Glomerular visceral epithelial cell (primary cell): Measurements from ENCODE around the gene RUNX1.

Experiments used
- DNase-seq: peaks from one replicate; pipeline ENCODE4 v3.0.0-alpha.2; 2016; ENCODE audit errors: extremely low spot score

RUNX1 gene

DNA sequence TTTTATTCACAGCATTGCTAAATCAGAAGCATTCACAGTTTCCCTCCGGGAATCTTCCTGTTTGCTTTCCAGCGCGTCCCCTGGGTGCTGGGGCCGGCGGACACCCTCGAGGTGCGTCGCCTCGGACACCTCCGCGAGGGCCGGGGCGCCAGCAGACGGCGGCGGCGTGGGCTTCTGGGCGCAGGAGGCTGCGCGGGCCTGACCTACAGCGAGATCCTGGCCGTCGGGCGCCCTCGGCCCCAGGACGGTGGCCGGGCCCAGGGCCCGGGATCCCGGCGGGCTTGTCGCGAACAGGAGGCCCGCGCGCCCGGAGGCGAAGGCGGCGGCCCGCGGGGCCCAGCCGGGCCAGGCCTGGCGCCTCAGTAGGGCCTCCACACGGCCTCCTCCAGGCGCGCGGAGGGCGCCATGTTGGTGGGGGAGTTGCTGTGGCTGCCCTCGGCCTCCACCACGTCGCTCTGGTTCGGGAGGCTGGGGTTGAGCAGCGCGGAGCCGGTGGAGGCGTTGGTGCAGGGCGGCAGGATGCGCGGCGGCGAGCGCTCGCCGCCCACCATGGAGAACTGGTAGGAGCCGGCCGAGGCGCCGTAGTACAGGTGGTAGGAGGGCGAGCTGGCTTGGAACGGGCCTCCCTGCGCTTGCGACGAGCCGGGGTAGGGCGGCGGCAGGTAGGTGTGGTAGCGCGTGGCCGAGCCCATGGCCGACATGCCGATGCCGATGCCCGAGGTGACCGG lies 257.2 kb downstream of the RUNX1 start:
- no peak for DNase-seq

DNA sequence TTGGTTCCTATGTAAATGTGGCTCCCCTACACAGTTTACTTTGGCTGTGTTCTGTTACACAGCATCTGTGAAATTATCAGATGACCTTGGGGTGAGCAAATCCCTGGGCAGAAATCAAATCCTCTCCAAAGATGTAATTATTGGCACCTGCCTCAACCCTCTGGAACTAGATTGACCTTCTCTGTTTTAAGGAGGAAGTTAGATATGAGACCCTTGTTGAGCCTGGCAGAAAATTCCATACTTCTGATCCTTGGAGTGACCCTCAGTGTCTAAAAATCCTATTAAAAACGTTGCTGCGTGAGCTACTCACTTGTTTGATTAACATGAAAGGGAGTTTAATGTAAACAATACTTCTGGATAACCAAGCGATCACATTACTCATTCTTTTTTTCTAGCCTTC lies 258.3 kb downstream of the RUNX1 start:
- no peak for DNase-seq

DNA sequence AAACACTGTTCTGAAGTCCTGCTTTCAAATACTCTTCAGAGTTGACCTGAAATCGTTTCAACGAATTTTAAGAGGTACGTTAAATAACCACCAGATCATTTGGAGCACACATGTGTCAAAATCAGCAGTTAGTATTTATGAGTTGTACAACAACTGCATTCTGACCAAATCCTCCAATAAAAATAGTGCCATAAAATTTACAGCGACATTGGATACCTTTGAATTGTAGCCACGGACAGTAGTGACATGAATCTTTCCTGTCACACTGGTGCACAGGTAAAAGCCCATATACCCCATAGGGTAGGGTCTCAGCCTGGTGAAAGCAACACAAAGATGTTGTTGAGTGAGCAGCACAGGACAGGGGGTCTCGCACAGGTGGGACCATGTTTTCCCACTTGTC lies 258.8 kb downstream of the RUNX1 start:
- DNase-seq: no peak

DNA sequence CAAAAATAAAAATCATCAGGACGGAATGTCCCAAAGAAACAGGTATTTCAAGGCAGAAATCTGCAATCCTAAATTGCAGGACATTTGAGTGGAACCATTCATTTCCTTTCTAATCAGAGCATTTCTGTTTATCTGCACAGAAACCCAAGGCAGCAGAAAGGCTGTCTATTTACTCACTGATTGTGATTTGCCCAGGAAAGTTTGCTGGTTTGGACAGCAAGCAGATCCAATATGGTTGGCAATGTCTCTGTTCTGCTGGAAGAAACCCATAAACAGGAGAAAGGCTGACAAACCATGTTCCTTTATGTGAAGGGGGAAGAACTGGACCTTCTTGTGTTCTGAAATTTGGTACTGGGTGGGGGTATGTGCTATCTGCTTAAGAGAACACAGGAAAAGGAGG lies 260.2 kb downstream of the RUNX1 start:
- no peak for DNase-seq

DNA sequence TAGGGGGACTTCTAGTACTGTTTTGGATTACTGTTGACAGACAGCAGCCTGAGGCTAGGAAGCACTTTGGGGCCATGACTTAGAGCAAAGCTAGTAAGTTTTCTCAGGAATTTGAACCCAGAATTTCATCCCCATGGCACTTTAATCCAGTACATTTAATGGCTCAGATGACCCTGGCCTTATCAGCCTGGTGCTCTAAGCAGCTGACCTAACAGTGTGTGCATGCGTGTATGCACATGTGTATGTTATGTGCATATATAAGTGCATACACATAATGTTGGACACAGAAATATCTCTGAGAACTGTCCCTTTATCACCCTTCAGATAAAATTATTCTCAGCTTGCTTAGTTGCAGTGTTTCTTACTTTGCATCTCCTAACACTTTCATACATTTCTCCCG lies 265.3 kb downstream of the RUNX1 start:
- DNase-seq: no peak

DNA sequence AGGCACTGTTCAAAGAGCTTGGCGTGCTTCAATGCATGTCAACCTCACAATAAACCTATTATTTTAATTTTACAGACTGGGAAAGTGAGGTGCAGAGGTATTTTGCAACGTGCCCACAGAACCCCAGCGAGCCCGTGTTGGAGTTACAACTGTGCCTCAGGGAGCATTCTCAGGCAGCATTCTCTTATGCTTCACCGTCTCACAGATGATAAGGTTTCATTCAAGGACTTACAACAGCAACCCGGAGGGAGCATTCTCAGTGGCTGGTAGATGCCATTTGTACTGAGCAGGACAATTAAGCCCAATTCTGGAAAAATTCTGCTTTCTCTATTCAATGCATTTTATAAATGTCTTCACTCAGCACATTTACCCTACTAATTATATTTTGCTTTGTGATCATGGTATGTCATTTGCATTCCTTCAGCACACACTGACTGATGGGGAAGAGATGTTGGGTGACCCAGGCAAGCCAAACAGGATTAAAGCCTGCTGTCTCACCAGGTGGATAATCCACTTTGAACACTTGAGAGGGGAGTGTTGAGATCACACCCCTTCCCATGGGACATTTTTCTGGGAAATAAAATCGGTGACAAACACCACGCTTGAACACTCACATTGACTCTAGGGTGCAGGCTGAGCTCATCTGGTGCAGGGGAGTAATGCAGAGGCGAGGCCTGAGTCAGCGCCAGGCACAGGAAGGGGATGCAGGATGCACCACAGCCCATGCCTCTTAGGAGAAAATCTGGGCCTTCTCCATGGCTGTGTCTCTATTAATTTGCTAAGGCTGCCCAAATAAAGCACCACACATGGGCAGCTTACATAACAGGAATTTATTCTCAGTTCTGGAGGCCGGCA lies 266.4 kb downstream of the RUNX1 start:
- no peak for DNase-seq

DNA sequence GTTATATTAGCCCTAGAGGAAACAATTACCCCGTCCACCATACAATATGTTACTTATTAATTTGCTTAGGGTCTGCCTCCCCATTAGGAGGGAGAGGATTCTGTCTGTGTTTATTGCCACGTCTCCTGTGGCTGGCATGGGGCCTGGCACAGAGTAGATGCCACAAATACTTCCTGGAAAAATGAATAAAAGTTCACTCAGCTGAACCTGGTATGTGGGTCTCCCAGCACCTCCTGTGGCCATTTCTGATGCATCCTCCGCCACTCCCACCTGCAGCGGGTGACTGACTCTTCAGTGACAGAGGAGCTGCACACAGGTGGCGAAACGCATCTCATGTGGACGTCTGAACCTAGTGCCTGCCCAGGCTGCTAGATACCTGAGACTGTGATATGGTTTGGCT lies 267.6 kb downstream of the RUNX1 start:
- DNase-seq: peak; percentile 14

DNA sequence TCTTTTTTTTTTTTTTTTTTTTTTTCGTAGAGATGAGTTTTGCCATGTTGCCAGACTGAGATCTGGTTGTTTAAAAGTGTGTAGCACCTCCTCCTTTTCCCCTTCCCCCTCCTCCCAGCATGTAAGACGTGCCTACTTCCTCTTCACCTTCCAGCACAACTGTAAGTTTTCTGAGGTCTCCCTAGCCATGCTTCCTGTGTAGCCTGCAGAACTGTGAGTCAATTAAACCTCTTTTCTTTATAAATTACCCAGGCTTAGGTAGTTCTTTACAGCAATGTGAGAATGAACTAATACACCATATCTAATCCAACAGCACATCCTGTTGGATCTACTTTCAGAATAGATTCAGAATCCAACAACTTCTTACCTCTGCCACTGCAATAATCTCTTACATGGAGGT lies 269.2 kb downstream of the RUNX1 start:
- no peak for DNase-seq

DNA sequence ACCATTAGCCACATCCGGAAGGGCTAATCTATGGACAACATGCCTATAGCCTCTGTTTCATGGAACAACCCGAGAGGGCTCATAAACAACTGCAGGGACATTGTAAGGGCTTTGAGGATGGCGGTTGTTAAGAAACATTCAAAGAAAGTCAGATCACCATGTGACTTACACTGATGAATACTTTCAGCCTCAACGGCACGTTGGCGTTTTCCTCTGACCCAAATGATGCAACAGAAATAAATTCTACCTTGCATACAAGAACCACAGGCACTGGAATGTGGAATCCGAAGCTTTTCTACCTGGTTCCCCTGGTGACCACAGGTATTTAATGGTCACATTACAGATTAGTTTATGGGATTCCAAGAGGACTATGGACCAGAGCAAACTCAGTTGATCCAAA lies 273.3 kb downstream of the RUNX1 start:
- DNase-seq: peak; percentile 52

DNA sequence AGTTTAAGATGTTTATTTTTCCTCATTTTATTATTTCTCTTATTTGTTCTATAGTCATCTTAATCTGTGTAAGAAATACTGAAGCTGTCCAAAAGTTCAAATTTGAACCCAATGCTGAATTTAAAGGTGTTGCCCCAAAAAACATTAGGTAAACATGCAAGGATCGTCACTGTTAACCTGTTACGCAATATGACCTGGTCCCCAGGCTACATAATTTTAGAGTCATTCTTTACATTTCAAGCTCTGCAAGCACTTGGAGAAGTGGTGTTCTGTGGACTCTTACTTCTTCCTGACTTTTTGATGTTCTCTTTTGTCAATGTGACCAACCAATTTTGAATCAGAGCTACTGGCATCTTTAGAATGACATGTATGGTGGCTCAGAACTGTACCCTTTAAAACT lies 274.4 kb downstream of the RUNX1 start:
- no peak for DNase-seq

DNA sequence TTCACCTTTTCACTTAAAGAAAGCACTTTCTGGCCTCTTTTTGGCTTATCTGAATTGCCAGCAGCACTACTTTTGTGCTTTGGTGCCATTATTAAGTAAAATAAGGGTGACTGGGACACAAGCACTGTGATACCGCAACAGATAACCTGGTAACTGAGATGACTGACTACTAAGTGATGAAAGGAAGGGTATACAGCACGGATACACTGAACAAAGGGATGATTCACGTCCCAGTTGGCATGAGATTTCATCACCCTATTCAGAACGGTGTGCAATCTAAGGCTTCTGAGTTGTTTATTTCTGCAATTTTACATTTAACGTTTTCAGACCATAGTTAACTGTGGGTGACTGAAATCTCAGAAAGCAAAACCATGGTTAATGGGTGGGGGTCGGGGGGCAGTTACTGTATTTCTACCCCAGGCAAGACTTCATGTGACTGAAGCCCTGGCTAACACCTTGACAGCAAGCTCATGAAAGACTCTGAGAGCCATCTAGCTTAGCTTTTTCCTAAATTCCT lies 277.5 kb downstream of the RUNX1 start:
- DNase-seq: peak; percentile 49

DNA sequence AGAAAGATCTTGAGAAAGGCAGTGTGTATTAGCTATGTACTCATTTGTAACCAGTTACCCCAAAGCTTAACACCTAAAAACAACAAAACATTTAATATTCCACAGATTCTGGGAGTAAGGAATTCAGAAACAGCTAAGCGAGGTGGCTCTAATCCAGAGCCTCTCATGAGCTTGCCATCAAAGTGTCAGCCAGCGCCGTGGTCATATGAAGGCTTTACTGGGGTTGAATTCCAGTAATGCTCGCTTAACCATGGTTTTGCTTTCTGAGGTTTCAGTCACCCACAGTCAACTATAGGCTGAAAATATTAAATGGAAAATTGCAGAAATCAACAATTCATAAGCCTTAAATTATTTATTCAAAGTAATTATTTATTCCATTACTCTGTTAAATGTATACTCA lies 278.5 kb downstream of the RUNX1 start:
- no peak for DNase-seq

DNA sequence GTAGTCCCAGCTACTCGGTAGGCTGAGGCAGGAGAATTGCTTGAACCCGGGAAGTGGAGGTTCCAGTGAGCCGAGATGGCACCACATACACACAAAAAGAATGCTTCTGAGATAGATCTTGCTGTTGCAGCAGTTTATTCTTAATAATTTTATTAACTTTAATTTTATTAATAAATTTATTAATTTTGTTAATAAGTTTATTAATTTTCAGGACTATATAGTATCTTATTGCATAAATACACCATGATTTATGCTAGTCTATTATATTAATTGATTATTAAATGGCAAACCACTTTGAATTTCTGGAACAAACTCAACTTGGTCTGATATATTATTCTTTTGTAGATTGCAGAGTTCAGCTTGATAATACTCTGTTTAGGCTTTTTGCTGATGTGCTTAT lies 280.8 kb downstream of the RUNX1 start:
- DNase-seq: no peak

DNA sequence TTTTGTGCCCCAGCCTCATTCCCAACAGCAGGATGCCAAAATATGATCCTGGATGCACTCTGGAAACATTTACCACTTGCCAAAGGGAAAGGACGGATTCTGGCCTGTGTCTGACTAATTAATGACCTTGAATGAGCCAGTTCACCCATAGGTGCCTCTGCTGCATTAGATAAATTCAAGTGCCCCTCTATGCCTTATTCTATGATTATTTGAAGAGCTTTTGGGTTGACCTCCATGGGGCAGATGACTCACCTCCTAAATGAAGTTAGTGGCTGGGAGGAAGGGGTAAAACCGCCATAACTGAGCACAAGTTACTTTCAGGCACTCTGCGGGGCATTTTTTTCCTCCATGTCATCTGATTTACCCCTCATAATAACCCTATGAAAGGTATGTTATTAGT lies 282.2 kb downstream of the RUNX1 start:
- DNase-seq: no peak

DNA sequence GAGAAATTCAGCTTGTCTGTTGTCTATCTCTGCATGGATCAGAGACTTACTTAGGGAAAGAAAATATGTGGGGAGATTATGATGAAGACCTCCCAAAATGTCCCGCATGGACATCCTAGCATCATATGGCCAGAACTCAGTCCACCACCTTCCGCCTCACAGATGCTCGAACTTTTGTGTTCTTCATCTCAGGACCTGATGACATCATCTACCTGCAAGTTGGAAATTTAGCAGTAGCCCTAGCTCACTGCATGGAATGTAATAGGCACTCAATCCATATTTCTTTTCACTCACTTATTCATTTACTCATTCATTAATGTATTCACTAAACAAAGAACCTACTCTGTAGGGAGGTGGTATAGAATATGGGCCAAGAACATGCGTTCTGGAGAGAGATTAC lies 283.5 kb downstream of the RUNX1 start:
- no peak for DNase-seq

DNA sequence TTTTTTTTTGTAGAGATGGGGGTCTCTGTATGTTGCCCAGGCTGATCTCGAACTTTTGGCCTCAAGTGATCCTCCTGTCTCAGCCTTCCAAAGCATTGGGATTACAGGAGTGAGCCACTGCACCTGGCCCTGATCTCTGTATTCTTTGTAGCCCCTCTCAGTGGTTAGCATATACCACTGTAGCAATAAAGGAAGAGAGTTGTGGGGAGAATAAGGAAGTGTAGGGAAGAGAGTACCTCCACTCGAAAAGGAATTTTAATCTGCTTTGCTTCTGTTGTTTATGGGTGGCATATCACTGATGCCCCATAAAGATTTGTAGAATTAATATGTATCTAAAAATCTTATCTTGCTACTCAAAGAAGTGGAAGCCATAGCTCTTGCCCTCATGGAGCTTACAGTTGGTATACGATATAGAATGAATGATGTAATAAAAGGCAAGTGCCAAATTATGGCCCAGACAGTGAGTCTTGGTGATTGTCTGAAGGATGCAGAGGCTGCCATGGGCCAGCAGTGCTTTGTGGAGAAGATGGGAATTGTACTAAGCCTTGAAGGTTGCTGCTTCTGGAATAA lies 284.3 kb downstream of the RUNX1 start:
- DNase-seq: no peak

DNA sequence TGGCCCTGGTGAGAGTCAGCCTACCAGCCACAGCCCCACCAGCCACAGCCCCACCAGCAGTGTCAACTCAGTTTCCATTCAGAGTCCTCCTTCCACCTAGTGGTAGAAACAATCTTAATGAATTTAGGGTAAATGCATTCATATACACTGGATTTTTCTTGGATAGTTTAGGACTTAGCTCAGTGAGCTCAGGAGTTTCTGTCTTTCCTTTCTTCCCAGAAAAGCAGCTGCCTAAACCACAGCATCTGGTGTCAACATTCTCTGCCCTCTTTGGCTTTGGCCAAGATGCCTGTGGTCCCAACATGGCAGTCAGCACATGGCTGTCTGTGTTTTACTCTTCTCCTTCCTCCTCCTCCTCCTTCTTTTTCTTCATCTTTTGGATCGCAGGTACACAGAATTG lies 286.3 kb downstream of the RUNX1 start:
- peak; percentile 62 for DNase-seq

DNA sequence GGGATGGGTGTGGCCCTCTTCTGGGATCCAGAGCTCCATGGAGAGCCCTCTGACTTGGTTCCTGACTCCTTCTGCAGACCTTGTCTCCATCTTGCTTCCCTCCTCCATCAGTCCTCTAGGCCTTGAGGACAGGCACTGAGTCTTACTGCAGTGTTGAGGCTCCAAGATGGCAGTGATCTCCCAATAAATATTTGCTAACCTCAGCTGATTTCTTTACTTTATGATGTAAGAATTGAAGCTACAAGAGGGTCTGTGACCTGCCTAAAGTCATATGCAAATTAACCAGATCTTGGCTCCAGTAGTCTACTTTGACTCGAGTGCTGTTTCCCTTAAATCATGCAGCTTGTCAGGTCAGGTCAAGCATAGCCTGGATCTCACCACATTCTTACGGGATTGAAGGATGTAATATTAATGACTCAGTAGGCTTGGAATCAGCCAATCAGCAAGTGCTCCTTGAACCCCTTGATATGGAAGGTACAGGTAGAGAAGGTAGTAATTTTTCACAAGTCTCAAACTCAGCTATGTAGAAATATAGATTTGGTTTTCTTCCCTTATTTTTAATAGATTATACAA lies 287.3 kb downstream of the RUNX1 start:
- DNase-seq: peak; percentile 46

DNA sequence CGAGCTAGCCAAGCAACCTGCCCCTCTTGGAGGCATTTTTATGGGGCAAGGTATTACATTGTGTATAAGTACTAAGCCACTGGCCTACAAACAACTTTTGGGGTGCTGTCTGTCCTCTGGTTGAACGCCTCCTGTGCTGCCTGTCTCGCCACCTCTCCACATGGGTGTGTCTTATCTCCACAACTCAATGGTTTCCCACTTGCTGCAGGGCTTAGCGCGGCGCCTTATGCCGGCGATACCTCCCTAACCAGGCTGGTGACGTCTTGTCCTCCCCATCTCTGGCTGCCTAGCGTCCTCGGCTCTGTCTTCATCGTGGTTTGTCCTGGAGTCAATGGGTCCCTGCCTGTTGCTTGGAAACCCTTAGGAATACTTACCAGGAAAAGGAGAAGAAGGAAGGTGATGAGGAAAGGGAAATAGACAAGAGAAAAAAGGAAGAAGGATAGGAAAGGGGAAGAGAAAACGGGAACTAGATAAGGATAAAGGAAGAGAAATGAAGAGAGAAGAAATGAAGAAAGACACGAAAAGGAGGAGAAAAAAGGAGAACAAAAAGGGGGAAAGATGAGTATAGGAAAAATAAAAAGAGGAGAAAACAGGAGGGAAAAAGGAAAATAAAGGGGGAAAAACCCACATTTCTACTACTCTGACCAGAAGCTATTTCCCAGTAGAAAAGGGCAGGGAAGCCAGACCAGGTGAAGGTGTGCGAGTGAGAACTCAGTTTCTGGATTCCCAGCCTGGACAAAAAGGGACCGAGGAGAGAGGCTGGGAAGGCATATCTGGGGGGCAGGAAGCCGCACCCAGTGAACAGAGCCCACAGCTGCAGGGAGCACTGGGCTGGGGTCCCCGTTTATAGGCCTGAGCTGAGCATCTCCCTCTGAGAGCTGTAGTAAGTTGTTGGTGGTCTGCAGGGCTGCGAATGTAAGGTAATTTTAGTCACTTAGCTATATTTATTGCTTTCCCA lies 294.1 kb downstream of the RUNX1 start:
- DNase-seq: no peak

DNA sequence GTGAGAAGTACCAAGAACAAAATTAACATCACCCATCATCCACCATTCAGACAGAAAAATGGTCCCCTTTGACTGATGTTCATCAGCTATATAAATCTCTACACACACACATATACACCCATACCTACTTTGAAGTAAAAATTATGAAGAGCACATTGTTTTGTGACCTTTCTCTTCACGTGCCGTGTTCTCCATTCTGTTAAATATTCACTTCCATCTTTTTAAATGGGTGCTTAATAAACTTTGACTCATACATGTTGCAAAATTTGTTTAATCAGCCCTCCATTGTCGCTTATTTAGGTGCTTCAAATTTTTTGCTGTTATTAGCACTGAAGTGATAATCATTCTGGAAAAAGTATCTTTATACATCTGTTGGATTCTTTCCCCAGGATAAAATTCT lies 300.2 kb downstream of the RUNX1 start:
- no peak for DNase-seq

DNA sequence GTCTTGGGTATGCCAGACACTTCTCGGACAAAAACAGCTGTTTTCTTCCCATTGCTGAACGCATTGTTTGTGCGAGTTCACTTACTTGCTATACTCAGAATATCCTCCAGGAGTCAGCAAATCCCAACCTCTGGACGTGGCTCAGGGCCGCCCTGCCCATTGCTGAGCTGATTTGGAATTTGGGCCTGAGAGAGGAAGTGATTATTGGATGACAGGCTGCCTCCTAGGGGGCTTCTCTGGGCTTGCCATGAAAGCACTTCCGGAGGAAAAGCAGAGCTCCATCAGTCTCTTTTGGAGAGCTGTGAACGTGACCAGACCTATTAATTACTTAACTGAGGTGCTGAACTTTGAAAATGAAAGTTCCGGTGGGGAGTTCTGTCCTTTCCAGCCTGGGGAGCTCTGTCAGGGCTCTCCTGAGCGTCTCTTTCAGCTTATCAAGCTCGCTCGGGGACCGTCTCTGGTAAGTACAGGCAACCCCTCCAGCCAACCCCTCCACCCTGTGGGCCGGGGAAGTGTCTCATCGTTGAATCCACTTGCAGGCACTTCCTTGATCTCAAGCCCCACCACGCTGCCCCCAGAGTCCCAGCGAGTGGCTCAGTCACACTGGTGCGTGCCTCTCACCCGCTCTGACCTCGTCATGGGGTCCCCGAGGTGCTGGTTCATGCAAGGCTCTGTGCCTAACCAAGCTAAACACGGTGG lies 303.4 kb downstream of the RUNX1 start:
- DNase-seq: peak; percentile 85
